GM10847 (cell line): Measurements from ENCODE around the gene STOML1.

Source experiments
- POLR2A ChIP-seq: IDR thresholded peaks from 2 replicates; pipeline ENCODE4 v1.6.1; 2011; ENCODE audit not compliant: insufficient read length; ENCODE audit errors: extremely low read depth

The STOML1 gene

DNA sequence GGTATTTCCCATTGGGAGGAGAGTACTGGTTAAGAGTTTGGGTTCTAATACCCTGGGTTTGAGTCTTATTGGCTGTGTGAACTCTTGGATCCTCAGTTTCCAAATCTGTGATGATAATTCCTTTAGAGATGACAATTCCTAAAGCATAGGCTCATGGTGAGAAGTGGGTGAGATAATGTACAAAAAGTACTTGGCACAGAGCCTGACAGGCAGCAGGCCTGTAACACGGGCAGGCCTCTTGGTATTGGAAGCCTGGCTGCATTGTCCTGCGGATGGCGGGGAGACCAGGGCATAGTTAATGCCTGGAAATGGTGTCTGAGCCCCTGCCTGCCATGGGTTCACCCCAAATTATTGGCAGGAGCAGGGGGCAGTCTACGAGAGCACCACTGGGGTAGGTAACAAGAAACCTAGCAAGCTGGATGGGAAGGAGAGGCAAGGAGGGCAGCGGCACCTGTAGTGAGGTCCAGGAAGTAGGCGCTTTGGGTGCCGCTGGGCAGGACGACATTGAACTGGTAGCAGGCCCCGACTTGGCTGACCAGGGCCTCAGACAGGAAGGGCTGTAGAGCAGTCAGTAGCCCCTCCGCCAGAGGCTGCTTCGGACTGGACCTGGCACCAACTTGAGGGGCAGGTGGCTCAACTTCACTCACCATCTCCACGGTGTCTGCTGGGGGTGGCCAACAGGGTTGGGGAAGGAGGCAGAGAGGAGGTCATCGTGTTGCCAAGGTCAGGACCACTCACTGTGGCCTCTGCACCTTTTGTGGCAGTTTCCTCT, 7.7 kb downstream of the STOML1 start:
- TF ChIP-seq POLR2A = no peak

DNA sequence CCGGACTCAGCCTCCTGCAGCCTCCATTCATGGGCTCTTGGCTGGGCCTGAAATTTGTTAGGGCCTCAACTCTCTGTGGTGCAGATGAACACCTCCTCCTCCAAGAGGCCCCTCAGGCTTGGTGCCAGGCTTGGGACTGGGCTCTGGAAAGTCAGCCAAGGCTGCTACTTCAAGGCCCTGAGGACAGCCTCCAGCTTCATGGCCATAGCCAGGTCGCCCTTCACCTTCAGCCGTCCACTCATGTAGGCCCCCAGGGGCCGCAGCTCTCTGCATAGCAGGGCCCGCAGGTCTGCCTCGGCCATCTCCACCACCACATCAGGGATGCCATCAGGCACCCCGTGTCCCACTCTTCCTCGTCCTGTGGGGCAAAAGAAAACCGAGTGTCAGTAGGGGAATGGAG, 8.3 kb downstream of the STOML1 start:
- no peak for TF ChIP-seq POLR2A

DNA sequence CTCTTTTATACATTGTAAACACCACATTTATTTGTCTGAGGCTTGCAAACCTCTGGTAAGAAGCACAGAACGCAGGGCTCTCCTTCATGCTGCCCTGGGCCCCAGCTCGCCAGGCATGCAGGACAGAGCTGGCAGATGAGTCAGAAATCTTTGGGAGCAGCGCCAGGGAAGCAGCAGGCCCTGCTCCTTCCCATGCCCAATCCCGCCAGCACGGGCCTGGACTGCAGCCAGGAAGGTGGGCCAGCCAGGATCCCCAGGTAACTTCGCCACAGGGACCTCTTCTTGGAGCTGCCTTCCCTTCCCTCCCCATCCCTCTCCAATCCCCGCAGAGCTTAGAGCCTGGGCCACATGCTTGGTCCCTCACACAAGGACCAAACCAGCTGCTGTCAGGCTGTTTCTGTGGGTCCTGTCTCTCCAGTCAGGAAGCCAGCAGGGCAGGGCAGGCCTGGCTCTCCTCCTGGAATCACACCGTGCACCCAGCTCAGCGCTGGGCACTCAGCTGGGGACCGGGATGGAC, 8.8 kb downstream of the STOML1 start:
- TF ChIP-seq POLR2A = no peak

DNA sequence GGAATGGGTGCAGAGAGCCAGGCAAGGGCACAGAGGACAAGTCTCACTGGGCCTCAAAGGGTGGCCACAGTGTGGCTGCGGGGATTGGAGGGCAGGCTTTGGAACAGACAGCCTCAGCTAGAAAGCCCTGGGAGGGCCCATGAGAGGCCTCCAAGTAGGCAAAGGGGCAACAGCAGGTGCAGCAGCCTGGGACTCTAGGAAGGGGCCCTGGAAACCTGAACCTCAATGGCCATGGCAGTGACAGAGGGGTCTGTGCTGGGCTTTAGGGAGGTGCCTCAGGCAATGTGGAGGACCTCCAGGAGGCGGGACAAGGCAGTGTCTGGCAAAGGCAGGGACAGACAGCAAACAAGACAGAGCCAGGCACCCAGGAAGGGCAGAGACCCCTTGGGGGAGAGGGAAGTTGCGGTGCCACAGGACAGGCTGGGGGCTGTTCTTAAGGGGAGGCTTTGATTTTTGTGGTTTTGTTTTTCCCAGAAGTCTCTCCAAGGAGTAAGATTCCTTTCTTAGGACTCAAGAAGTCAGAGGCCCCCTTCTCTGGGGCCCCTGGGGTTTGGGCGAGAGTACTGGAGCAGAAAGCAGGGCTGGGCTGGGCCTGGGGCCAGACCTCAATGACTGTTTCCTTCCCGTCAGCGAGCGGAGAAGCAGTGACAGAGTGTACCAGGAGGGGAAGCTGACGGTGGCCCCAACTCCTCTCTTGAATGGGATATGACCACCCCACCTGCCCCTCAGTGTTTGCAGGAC, 9.7 kb downstream of the STOML1 start:
- TF ChIP-seq POLR2A = no peak

DNA sequence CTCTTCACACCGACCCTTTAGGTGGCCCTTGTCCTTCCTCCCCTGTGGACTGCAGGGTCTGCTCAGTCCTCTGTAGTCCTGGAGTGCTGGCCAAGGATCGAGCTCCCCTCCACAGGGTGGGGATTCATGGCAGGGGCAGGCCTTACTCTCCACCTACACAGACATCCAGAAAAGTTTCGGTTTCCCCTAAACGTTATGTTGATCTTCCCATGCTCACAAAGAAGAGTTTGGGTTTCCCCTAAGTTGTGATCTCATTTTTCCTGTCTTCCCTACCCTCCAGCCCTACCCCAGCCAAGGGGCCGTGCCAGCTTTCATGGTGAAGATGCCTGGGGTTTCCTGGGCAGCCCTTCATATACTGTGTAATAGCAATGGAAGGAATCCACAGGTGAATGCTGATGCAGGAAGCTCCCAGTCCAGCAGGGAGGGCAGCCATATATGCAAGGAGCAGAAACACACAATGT, 10.3 kb downstream of the STOML1 start:
- no peak for TF ChIP-seq POLR2A

DNA sequence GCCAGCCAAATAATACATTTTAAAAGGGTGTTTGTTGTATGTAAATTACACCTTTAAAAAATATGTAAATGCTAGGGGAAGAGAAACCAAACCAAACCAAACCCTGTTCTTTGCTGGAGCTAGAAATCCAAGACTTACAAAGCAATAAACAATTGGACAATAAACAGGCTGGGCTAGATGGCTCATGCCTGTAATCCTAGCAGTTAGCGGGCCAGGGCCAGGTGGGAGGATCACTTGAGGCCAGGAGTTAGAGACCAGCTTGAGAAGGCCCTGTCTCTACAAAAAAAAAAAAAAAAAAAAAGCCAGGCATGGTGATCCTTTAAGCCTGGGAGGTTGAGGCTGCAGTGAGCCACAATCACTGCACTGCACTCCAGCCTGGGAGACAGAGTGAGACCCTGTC, 12.5 kb downstream of the STOML1 start:
- no peak for TF ChIP-seq POLR2A

- no peak for TF ChIP-seq POLR2A
Observed at GRCh38 chr15:73978896-73979295, 13.2 kb downstream of the STOML1 start.

DNA sequence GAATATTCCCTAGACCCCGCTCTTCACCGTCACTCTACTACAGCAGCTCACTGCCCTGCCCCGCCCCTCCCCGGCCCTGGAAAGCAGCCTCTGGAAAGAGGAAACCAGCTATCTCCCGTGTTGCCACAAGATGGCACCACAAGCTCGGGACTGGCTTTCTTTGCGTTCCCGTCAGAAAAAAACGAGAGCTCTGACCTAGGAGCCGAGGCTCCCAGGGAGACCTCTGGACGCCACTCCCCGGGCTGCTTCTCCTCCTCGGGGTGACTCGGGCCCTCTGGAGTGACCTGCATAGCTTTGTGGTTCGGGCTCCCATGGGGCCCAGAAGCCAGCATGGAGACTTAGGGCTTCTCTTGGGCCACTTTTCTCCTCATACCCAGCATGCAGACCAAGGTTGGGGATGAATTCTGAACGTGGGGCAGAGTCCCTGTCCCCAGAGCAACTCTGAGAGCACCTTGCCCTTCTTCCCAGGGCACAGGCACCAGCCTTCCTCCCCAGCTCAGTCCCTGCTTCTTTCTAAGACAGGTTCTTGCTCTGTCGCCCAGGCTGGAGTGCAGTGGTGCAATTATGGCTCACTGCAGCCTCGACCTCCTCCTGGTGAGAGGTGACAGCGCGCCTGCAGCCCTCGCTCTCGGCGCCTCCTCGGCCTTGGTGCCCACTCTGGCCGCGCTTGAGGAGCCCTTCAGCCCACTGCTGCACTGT, 19.0 kb downstream of the STOML1 start:
- TF ChIP-seq POLR2A = no peak

DNA sequence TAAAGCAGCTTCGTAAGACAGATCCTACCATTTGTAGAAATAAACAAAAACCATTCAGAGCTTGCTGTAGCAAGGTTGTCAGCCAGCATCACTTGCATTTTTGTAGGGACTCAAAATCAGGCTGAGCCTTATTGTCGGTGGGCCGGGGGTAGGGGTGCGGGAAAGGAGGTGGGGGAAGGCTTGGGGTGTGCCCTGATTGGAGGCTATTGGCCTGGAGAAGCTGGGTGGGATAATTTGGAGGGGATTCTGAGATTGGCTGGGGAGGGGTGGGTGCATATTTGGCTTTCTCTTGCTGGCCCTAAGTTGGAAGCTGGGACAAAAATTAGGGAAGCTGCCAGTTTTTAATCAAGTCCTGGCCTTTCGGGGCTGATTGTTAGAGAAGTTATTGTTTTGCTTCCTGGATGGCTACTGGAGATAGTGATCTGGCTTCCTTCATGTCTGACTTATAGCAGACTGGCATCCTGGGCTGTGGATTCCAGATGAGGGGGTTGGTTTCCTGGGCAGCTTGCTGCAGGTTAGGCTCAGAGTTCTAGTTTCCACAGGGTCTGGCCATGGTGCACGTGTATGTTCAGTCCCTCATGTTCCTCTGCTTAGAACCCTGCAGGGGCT, 22.8 kb downstream of the STOML1 start:
- TF ChIP-seq POLR2A = no peak

GRCh38 chr15:73968461-73968860, 23.6 kb downstream of the STOML1 start:
- TF ChIP-seq POLR2A = no peak

- no peak for TF ChIP-seq POLR2A
Observed at GRCh38 chr15:73965758-73966113, 26.4 kb downstream of the STOML1 start.

DNA sequence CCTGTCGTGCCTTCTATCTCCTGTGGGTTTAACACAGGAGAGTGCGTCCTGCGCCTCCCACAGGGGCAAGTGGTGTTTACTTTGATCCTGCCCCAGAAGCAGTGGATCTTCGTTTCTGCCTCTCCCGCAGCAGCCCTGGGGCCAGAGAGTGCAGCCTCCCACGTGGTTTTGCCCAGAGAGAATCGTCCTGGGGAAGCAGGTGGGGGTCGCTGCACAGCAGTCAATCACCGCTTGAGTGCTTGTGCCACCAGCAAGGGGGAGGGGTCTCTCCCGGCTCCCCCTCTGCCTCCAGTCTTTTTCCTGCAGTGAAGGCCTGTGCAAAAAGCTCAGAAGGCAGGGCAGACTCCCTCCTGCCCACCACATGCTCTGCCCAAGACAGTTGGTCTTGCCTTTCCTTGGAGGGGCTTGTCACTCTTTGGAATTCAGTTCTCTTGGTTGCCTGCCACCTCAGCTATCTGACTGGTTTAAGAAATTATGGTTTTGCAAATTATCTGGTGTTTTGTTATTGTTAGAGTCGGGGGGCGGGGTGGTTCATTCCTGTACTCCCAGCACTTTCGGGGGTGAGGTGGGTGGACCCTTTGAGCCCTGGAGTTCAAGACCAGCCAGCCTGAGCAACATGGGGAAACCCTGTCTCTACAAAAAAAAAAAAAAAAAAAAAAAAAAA, 26.9 kb downstream of the STOML1 start:
- TF ChIP-seq POLR2A = no peak

- TF ChIP-seq POLR2A = no peak
Observed at GRCh38 chr15:73964736-73965093, 27.4 kb downstream of the STOML1 start.

DNA sequence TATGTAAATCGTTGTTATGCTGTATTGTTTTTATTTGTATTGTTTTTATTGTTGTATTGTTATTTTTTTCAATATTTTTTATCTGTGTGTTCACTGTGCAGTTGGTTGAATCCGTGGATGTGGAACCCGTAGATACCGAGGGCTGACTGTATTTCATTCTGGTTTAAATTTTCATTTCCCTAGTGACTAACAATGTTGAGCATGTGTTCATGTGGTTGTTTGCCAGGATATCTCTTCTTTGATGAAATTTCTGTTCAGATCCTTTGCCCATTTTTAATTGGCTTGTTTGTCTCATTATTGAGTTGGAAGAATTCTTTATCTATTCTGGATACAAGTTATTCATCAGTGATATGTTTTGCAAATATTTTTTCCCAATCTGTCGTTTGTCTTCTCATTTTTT, 29.7 kb downstream of the STOML1 start:
- no peak for TF ChIP-seq POLR2A

DNA sequence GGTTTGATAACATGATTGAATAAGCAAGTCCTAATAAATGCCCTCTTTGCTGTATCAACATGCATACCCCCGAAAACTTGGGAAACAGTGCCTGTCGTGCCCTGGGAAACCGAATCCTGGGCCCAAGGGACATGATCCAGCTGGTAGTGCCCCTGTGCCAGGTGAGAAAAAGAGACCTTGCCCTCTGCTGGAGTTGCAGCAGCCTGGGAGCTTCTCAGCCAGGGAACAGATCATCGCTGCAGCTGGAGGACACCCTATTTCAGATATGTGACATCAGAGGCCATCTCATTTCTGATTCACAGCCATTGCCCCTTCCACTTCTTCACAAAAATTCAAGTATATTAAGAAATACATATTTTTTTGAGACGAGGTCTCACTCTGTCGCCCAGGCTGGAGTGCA, 32.3 kb downstream of the STOML1 start:
- no peak for TF ChIP-seq POLR2A

DNA sequence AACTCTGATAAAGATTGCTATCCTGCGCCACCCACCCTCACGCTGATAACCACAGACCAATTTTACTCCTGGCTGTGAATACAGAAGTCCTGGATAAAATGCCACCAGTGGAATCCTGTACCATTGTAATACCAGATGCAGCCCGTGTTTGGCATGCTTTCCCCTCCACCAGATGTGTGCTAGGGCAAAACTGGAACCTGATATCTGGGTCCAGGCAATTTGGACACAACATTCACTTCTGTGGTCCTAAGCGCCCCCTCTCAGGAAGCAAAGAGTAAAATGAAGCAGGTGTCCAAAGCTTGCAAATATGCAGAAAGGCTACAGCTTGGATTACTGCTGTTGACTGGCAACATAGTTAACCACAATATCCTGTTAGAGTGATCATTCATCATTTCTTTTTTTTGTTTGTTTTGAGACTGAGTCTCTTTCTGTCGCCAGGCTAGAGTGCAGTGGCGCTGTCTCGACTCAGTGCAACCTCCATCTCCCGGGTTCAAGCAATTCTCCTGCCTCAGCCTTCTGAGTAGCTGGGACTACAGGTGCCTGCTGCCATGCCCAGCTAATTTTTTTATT, 33.0 kb downstream of the STOML1 start:
- no peak for TF ChIP-seq POLR2A
